HCT116 (cell line): ENCODE results near the gene CLEC16A. TPM values are rescaled to one million over a fixed set of nuclear protein-coding genes. Genes with fewer than 3 reads are reported as not detected.

Source experiments
- ATAC-seq: fragments of 200-7000 bp; cut with Tn5 transposase; 2 replicates; pipeline ENCODE4 v1.9.1; 2020; ENCODE audit warnings: mild to moderate bottlenecking, moderate library complexity
- BruUV-seq: library from RNA; stranded (reverse); fragments of 400-500 nt; replicated peaks from 2 replicates; lab custom pipeline; 2021; lab: Mats Ljungman, UMichigan
- CTCF ChIA-PET: fragments of 300-600 bp; sonication (Branson Sonifier 250); formaldehyde crosslinking; loops from one replicate; lab custom pipeline; 2021; ENCODE audit warnings: antibody characterized with exemption; lab: Charles Lee
- POLR2A ChIA-PET: fragments of 300-600, 350-600 bp; sonication (Branson Sonifier 250); formaldehyde crosslinking; loops from one replicate; lab custom pipeline; 2021; ENCODE audit warnings: antibody characterized with exemption; lab: Charles Lee
- RAD21 ChIA-PET, 2 experiments: fragments of 300-600 bp; sonication (Branson Sonifier 250); formaldehyde crosslinking; loops; one replicate each; lab custom pipeline; 2023; ENCODE audit warnings: low total read pairs in 2 of 2; ENCODE audit not compliant: uncharacterized antibody in 2 of 2, unreplicated experiment in 2 of 2, low non-redundant PET in 1 of 2; lab: Charles Lee
- DNase-seq: peaks from one replicate; pipeline ENCODE4 v3.0.0-alpha.2; 2010; ENCODE audit warnings: low read depth, low spot score
- H2AFZ ChIP-seq: fragments of 200-600 bp; shearing (Covaris generic), sonication (generic); 2 replicates; pipeline ENCODE4 v1.6.1; 2017; ENCODE audit warnings: low read depth, mixed run types, mixed read lengths, antibody characterized with exemption, low read length; ENCODE audit not compliant: poor library complexity, severe bottlenecking
- H3K27ac ChIP-seq: 2 replicates; pipeline ENCODE4 v1.5.1; 2012; ENCODE audit warnings: low read depth, low read length
- H3K27me3 ChIP-seq: fragments of 200-600 bp; sonication (generic); 2 replicates; pipeline ENCODE4 v1.6.1; 2016; ENCODE audit warnings: mixed run types, low read length, mixed read lengths; ENCODE audit not compliant: insufficient read depth
- H3K36me3 ChIP-seq, 2 experiments: fragments of 200-500 bp in 1 of 2; fragments of 200-600 bp in 1 of 2; sonication (Bioruptor generic) in 1 of 2; sonication (generic) in 1 of 2; 2 replicates each; pipeline versions ENCODE4 v1.5.1 to v1.6.1; 2014 to 2016; ENCODE audit warnings: low read length in 2 of 2, inconsistent platforms in 1 of 2, mixed read lengths in 1 of 2, mixed run types in 1 of 2; ENCODE audit not compliant: insufficient read depth in 2 of 2, control insufficient read depth in 1 of 2
- H3K4me1 ChIP-seq, 2 experiments: fragments of 200-600 bp in 1 of 2; sonication (generic) in 1 of 2; 2 replicates each; pipeline versions ENCODE4 v1.5.1 to v1.6.1; 2012 to 2017; ENCODE audit warnings: low read length in 2 of 2, inconsistent platforms in 1 of 2, mild to moderate bottlenecking in 1 of 2, mixed read lengths in 1 of 2, mixed run types in 1 of 2, moderate library complexity in 1 of 2; ENCODE audit not compliant: insufficient read depth in 2 of 2, control insufficient read depth in 1 of 2
- H3K4me2 ChIP-seq: fragments of 200-600 bp; sonication (generic); 2 replicates; pipeline ENCODE4 v1.6.1; 2017; ENCODE audit warnings: mixed run types, low read length, mixed read lengths
- H3K4me3 ChIP-seq, 2 experiments: fragments of 200-600 bp in 1 of 2; sonication (generic) in 1 of 2; replicated peaks in 1 of 2; 2 replicates each; pipeline ENCODE4 v1.5.1; 2011 to 2016; ENCODE audit warnings: low read length in 2 of 2, control low read depth in 1 of 2, low read depth in 1 of 2, mild to moderate bottlenecking in 1 of 2, mixed read lengths in 1 of 2, mixed run types in 1 of 2
- H3K79me2 ChIP-seq: fragments of 200-600 bp; sonication (generic); 2 replicates; pipeline ENCODE4 v1.6.1; 2017; ENCODE audit warnings: mild to moderate bottlenecking, mixed run types, low read length, moderate library complexity, mixed read lengths; ENCODE audit not compliant: insufficient read depth
- H3K9ac ChIP-seq: fragments of 200-600 bp; sonication (generic); 2 replicates; pipeline ENCODE4 v1.6.1; 2016; ENCODE audit warnings: low read length, mixed read lengths
- H3K9me2 ChIP-seq: fragments of 200-600 bp; sonication (generic), shearing (Covaris generic); 2 replicates; pipeline ENCODE4 v1.6.1; 2017; ENCODE audit warnings: mixed run types, mild to moderate bottlenecking, moderate library complexity; ENCODE audit not compliant: insufficient read depth
- H3K9me3 ChIP-seq, 2 experiments: fragments of 200-500 bp in 1 of 2; fragments of 200-600 bp in 1 of 2; sonication (Bioruptor generic) in 1 of 2; sonication (generic) in 1 of 2; 2 replicates each; pipeline ENCODE4 v1.6.1; 2014 to 2017; ENCODE audit warnings: low read length in 2 of 2, mixed read lengths in 2 of 2, inconsistent platforms in 1 of 2, low read depth in 1 of 2, mild to moderate bottlenecking in 1 of 2, mixed run types in 1 of 2, moderate library complexity in 1 of 2; ENCODE audit not compliant: control insufficient read depth in 1 of 2, insufficient read depth in 1 of 2
- H4K20me1 ChIP-seq: fragments of 200-600 bp; sonication (generic), shearing (Covaris generic); 2 replicates; pipeline ENCODE4 v1.6.1; 2017; ENCODE audit warnings: mixed run types, mild to moderate bottlenecking, moderate library complexity; ENCODE audit not compliant: insufficient read depth
- EGR1 ChIP-seq: IDR thresholded peaks from 2 replicates; pipeline ENCODE4 v1.6.1; 2012; ENCODE audit warnings: low read depth
- ELF1 ChIP-seq: IDR thresholded peaks from 2 replicates; pipeline ENCODE4 v1.6.1; 2012; ENCODE audit warnings: low read depth, borderline replicate concordance
- EZH2 ChIP-seq: fragments of 200-600 bp; sonication (generic); IDR thresholded peaks from 2 replicates; pipeline ENCODE4 v1.6.1; 2017; ENCODE audit warnings: antibody characterized with exemption, mixed run types
- FOSL1 ChIP-seq: IDR thresholded peaks from 2 replicates; pipeline ENCODE4 v1.6.1; 2012; ENCODE audit warnings: low read depth
- MAX ChIP-seq: IDR thresholded peaks from 2 replicates; pipeline ENCODE4 v1.6.1; 2012
- SIN3A ChIP-seq: IDR thresholded peaks from 2 replicates; pipeline ENCODE4 v1.6.1; 2012; ENCODE audit warnings: low read depth
- TCF7L2 ChIP-seq: IDR thresholded peaks from 2 replicates; pipeline ENCODE4 v1.7.0; 2011; ENCODE audit warnings: borderline replicate concordance, inconsistent platforms; ENCODE audit not compliant: insufficient read depth, insufficient read length; ENCODE audit errors: extremely low read depth
- YY1 ChIP-seq: IDR thresholded peaks from 2 replicates; pipeline ENCODE4 v1.6.1; 2011; ENCODE audit warnings: low read length, low read depth, moderate library complexity, mild to moderate bottlenecking; ENCODE audit not compliant: insufficient replicate concordance; ENCODE audit errors: extremely low read depth
- ZBTB33 ChIP-seq: IDR thresholded peaks from 2 replicates; pipeline ENCODE4 v1.6.1; 2011; ENCODE audit warnings: mild to moderate bottlenecking, low read length, moderate library complexity; ENCODE audit not compliant: insufficient replicate concordance; ENCODE audit errors: extremely low read depth
- ZNF274 ChIP-seq: fragments of 200-500 bp; sonication (Bioruptor generic); IDR thresholded peaks from 2 replicates; pipeline ENCODE4 v1.6.1; 2014; ENCODE audit warnings: mild to moderate bottlenecking, low read depth, low read length, inconsistent platforms
- intact Hi-C: fragments of 100-400 bp; cut with micrococcal nuclease; formaldehyde crosslinking; loops from 2 replicates; pipeline ENCODE4 v1.10.0; 2022
- total RNA-seq: library from RNA; stranded (reverse); gene quantifications from one replicate; pipeline ENCODE4 v1.2.1, GENCODE V29; 2021; ENCODE audit not compliant: unreplicated experiment
- TF ChIP-seq, protein P1 (sequence below): IDR thresholded peaks from 2 replicates; pipeline ENCODE4 v1.6.1; 2012; ENCODE audit warnings: low read depth
- TF ChIP-seq, protein P2 (sequence below): IDR thresholded peaks from 2 replicates; pipeline ENCODE4 v1.6.1; 2012
- TF ChIP-seq, protein P3 (sequence below), 3 experiments: fragments of 200-600 bp in 1 of 3; sonication (generic) in 1 of 3; IDR thresholded peaks in 2 of 3; conservative IDR thresholded peaks in 1 of 3; 2 replicates each; pipeline ENCODE4 v1.5.1; 2012 to 2017; ENCODE audit warnings: low read depth in 2 of 3, low read length in 2 of 3, antibody characterized with exemption in 1 of 3, borderline replicate concordance in 1 of 3, control low read depth in 1 of 3, mild to moderate bottlenecking in 1 of 3, mixed read lengths in 1 of 3, mixed run types in 1 of 3, moderate library complexity in 1 of 3; ENCODE audit not compliant: insufficient read depth in 1 of 3

The CLEC16A gene
- total RNA-seq, 1 experiment from 2014 or later, result 18.0 TPM

GRCh38 chr16:11015076-11015475 lies 70.7 kb downstream of the CLEC16A start (continued):
- TF ChIP-seq, protein P1, sequence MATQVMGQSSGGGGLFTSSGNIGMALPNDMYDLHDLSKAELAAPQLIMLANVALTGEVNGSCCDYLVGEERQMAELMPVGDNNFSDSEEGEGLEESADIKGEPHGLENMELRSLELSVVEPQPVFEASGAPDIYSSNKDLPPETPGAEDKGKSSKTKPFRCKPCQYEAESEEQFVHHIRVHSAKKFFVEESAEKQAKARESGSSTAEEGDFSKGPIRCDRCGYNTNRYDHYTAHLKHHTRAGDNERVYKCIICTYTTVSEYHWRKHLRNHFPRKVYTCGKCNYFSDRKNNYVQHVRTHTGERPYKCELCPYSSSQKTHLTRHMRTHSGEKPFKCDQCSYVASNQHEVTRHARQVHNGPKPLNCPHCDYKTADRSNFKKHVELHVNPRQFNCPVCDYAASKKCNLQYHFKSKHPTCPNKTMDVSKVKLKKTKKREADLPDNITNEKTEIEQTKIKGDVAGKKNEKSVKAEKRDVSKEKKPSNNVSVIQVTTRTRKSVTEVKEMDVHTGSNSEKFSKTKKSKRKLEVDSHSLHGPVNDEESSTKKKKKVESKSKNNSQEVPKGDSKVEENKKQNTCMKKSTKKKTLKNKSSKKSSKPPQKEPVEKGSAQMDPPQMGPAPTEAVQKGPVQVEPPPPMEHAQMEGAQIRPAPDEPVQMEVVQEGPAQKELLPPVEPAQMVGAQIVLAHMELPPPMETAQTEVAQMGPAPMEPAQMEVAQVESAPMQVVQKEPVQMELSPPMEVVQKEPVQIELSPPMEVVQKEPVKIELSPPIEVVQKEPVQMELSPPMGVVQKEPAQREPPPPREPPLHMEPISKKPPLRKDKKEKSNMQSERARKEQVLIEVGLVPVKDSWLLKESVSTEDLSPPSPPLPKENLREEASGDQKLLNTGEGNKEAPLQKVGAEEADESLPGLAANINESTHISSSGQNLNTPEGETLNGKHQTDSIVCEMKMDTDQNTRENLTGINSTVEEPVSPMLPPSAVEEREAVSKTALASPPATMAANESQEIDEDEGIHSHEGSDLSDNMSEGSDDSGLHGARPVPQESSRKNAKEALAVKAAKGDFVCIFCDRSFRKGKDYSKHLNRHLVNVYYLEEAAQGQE, result no peak
- TF ChIP-seq FOSL1, result no peak
- no peak for TF ChIP-seq ZBTB33
- no peak for TF ChIP-seq YY1
- TF ChIP-seq MAX, result no peak
- no peak for TF ChIP-seq ELF1

- POLR2A ChIA-PET, result no interaction called here
- BruUV-seq, result no TSS peak
- TF ChIP-seq SIN3A (no peak), ZBTB33 (no peak), EGR1 (no peak), ZNF274 (no peak), YY1 (no peak), TCF7L2 (no peak), EZH2 (no peak)
- TF ChIP-seq, protein P2, sequence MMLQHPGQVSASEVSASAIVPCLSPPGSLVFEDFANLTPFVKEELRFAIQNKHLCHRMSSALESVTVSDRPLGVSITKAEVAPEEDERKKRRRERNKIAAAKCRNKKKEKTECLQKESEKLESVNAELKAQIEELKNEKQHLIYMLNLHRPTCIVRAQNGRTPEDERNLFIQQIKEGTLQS, result no peak
- TF ChIP-seq, protein P3, sequence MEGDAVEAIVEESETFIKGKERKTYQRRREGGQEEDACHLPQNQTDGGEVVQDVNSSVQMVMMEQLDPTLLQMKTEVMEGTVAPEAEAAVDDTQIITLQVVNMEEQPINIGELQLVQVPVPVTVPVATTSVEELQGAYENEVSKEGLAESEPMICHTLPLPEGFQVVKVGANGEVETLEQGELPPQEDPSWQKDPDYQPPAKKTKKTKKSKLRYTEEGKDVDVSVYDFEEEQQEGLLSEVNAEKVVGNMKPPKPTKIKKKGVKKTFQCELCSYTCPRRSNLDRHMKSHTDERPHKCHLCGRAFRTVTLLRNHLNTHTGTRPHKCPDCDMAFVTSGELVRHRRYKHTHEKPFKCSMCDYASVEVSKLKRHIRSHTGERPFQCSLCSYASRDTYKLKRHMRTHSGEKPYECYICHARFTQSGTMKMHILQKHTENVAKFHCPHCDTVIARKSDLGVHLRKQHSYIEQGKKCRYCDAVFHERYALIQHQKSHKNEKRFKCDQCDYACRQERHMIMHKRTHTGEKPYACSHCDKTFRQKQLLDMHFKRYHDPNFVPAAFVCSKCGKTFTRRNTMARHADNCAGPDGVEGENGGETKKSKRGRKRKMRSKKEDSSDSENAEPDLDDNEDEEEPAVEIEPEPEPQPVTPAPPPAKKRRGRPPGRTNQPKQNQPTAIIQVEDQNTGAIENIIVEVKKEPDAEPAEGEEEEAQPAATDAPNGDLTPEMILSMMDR (IDR thresholded peaks at IDR 0.05 in 2 of 3, conservative IDR thresholded peaks at IDR 0.05 in 1 of 3; ENCODE audit: borderline replicate concordance in 1 of 3, insufficient read depth in 1 of 3, low read depth in 2 of 3, low read length in 2 of 3), result no peak
Observed at GRCh38 chr16:11015607-11016006, 71.2 kb downstream of the CLEC16A start.

More at GRCh38 chr16:11015607-11016006, 71.2 kb downstream of the CLEC16A start:
- ChIA-PET RAD21 (no interaction called here), CTCF (no interaction called here)
- no peaks in the 10 kb centered on the region for H3K9me3 ChIP-seq
- ATAC-seq (no peak), DNase-seq (no peak)
- H3K27ac ChIP-seq, result no peak overlapping the region
- no peak overlapping the region for H3K4me2 ChIP-seq
- H3K9ac ChIP-seq, result no peak overlapping the region
- no peaks in the 10 kb centered on the region for H3K79me2 ChIP-seq
- H3K4me1 ChIP-seq, result peaks cover 20 to 21% of the 10 kb centered on the region in 2 experiments
- no peaks in the 10 kb centered on the region for H3K9me2 ChIP-seq
- intact Hi-C loops, result no loop called here
- H3K36me3 ChIP-seq, result no peaks in the 10 kb centered on the region
- no peaks in the 10 kb centered on the region for H3K27me3 ChIP-seq
- H3K4me3 ChIP-seq, result no peak overlapping the region
- no peak overlapping the region for H2AFZ ChIP-seq
- no peaks in the 10 kb centered on the region for H4K20me1 ChIP-seq
